Right lobe of liver (tissue), 4 donors: Measurements from ENCODE around the gene NAXD.

Experiments
- CTCF ChIP-seq, 4 donors: fragments of 200-600 bp in 3 of 4; fragments of 450-650 bp in 1 of 4; IDR thresholded peaks; one replicate each; pipeline versions ENCODE4 v1.5.1 to v1.8.0; 2016 to 2022; ENCODE audit warnings: antibody characterized with exemption in 4 of 4, mild to moderate bottlenecking in 2 of 4
- POLR2A ChIP-seq: fragments of 450-650 bp; IDR thresholded peaks from one replicate; pipeline ENCODE4 v1.6.1; 2017; ENCODE audit warnings: antibody characterized with exemption, mild to moderate bottlenecking
- donor health status: DM: no; HTN: no; CAD: no.
- donor health status: DM: no; HTN: no; CAD: no.
- donor health status: DM: no; HTN: yes; CAD: no.

GRCh38 chr13:110643768-110644421, 28.6 kb downstream of the NAXD start:
- TF ChIP-seq POLR2A = no peak
- TF ChIP-seq CTCF (IDR thresholded peaks at IDR 0.05) = no peak
